ENCODE measurements around the gene MLEC.

The MLEC gene

DNA sequence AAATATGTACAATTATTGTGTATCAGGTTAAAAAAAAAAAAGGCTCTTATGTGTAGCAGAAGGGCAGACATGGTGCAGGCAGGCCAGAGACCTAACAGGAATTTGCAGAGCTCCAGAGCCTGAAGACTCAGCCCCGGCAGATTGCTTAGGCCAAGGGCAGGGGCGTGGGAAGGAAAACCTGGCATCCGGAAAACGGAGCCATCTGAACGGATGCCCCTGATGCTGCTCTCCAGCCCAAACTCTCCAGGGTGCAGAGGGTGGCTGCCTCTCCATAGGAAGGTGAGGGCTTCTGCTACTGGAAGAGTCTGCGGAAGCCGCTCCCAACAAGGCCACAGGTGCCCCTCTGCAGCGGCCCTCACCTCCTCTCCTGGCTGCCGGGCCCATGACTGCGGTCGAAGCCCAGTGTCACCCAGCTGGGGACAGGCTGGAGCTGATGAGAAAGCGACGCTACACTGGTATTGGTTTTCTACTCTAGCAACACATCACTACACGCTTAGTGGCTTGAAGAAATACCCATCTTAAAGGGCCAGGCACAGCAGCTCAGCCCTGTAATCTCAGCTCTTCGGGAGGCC is 58.1 kb downstream of the MLEC start:
- DNase-seq (ENCODE audit: low read depth), result no peak

GRCh38 chr12:120748242-120748641 is 61.3 kb downstream of the MLEC start:
- no peak for DNase-seq (ENCODE audit: low read depth)

- no peak for DNase-seq (ENCODE audit: low read depth)
Measured at GRCh38 chr12:120749256-120749655, 62.3 kb downstream of the MLEC start.

DNA sequence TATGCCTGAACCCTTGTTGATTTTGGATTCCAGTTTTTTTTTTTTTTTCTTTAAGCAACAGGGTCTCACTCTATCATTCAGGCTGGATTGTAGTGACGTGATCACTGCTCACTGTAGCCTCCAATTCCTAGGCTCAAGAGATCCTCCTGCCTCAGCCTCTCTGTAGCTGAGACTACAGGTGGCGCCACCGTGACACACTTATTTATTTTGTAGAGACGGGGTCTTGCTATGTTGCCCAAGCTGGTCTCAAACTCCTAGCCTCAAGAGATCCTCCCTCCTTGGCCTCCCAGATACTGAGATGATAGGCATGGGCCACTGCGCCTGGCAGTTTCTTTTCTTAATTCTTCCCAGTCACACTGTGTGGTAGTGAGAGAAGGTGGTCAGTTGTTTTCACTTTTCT is 63.9 kb downstream of the MLEC start:
- no peak for DNase-seq (ENCODE audit: low read depth)

DNA sequence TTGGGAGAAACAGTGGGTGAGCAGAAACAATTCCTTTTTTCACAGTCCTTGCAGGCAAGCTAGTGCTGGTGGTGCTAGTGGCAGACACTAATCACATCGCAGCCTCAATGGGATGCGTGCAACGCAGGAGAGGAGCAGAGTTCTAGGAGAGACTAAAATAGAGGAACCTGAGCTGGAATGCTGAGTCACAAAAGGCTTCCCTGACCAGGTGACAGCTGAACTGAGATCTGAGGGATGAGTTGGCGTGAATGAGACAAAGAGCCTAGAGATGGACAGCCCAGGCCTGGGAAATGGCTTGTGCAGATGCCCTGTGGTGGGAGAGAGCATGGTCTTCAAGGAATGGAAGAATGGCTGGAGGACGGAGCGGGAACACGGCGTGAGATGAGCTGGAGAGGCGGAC is 64.4 kb downstream of the MLEC start:
- DNase-seq (ENCODE audit: low read depth), result no peak
